Measurements from ENCODE around the gene SKP1. TPM values are rescaled to one million over a fixed set of nuclear protein-coding genes. Genes with fewer than 3 reads are reported as not detected.
A peak's percentile ranks its signal among the peaks of the same experiment; 100 is the strongest.

The SKP1 gene
- total RNA-seq, 2 experiments from 2014 or later = 218 to 265 TPM

GRCh38 chr5:134207696-134208095 is 30.9 kb upstream of the SKP1 start:
- intact Hi-C loops (cut with DNase I, micrococcal nuclease) = no loop called here
- H3K4me1 Mint-ChIP-seq = peaks cover 34% of the 10 kb centered on the region
- no peaks in the 10 kb centered on the region for H3K27me3 Mint-ChIP-seq
- H3K36me3 Mint-ChIP-seq (ENCODE audit: low read depth) = peaks cover 34% of the 10 kb centered on the region
- no peak overlapping the region for H3K4me3 Mint-ChIP-seq
- DNase-seq (no peak), ATAC-seq (no peak)
- H3K9me3 Mint-ChIP-seq (ENCODE audit: low read depth) = no peaks in the 10 kb centered on the region
- POLR2A ChIA-PET = no interaction called here
- no peak overlapping the region for H3K27ac Mint-ChIP-seq
- CTCF ChIA-PET = interaction anchor here (1.9 kb wide), 1 partner anchor 15 kb away, joined by 8 read pairs; no protein-coding TSS in a partner anchor

GRCh38 chr5:134206627-134207160 is 29.9 kb upstream of the SKP1 start:
- Mint-ChIP-seq H3K36me3 (ENCODE audit: low read depth) (peaks cover 40% of the 10 kb centered on the region), H3K27me3 (no peaks in the 10 kb centered on the region), H3K9me3 (ENCODE audit: low read depth) (no peaks in the 10 kb centered on the region), H3K4me3 (no peak overlapping the region), H3K27ac (no peak overlapping the region), H3K4me1 (peaks cover 27% of the 10 kb centered on the region)
- ChIA-PET CTCF (interaction anchor here (0.7 to 1.2 kb wide), 3 partner anchors 13 to 40 kb away, joined by 3 to 4 read pairs (median 4); no protein-coding TSS in a partner anchor), POLR2A (no interaction called here)
- ATAC-seq (no peak), DNase-seq (no peak)
- intact Hi-C loops (cut with DNase I, micrococcal nuclease) = no loop called here

- H3K36me3 Mint-ChIP-seq (ENCODE audit: low read depth) = peaks cover 58% of the 10 kb centered on the region
- DNase-seq (no peak), ATAC-seq (no peak)
- intact Hi-C loops (cut with DNase I, micrococcal nuclease) = no loop called here
- peaks cover 21% of the 10 kb centered on the region for H3K4me1 Mint-ChIP-seq
- ChIA-PET CTCF (interaction anchor here (0.6 to 1.5 kb wide), 5 partner anchors 10 to 495 kb away, joined by 3 to 5 read pairs (median 3); no protein-coding TSS in a partner anchor), POLR2A (no interaction called here)
- H3K27ac Mint-ChIP-seq = no peak overlapping the region
- H3K9me3 Mint-ChIP-seq (ENCODE audit: low read depth) = no peaks in the 10 kb centered on the region
- no peak overlapping the region for H3K4me3 Mint-ChIP-seq
- no peaks in the 10 kb centered on the region for H3K27me3 Mint-ChIP-seq
Observed at GRCh38 chr5:134204575-134204974, 27.8 kb upstream of the SKP1 start.

- H3K9me3 Mint-ChIP-seq (ENCODE audit: low read depth) = no peaks in the 10 kb centered on the region
- DNase-seq (no peak), ATAC-seq (no peak)
- H3K36me3 Mint-ChIP-seq (ENCODE audit: low read depth) = peaks cover 67% of the 10 kb centered on the region
- H3K27me3 Mint-ChIP-seq = no peaks in the 10 kb centered on the region
- peaks cover 13% of the 10 kb centered on the region for H3K4me1 Mint-ChIP-seq
- CTCF ChIA-PET = interaction anchor here (1.2 to 1.5 kb wide), 2 partner anchors 11 to 19 kb away, joined by 3 to 4 read pairs; no protein-coding TSS in a partner anchor
- no peak overlapping the region for H3K27ac Mint-ChIP-seq
- intact Hi-C loops (cut with DNase I, micrococcal nuclease) = no loop called here
- H3K4me3 Mint-ChIP-seq = no peak overlapping the region
- POLR2A ChIA-PET = interaction anchor here (1.3 kb wide), 1 partner anchor 8 kb away, joined by 3 read pairs; no protein-coding TSS in a partner anchor
Observed at GRCh38 chr5:134203630-134204029, 26.9 kb upstream of the SKP1 start.

GRCh38 chr5:134195666-134196065 is 18.9 kb upstream of the SKP1 start:
- H3K27ac Mint-ChIP-seq = no peak overlapping the region
- H3K4me3 Mint-ChIP-seq = no peak overlapping the region
- peaks cover 40% of the 10 kb centered on the region for H3K36me3 Mint-ChIP-seq (ENCODE audit: low read depth)
- intact Hi-C loops (cut with DNase I, micrococcal nuclease) = no loop called here
- ChIA-PET POLR2A (no interaction called here), CTCF (interaction anchor here (1.1 to 2.2 kb wide), 4 partner anchors 11 to 18 kb away, joined by 3 to 5 read pairs (median 4); no protein-coding TSS in a partner anchor)
- no peaks in the 10 kb centered on the region for H3K4me1 Mint-ChIP-seq
- H3K27me3 Mint-ChIP-seq = no peaks in the 10 kb centered on the region
- no peaks in the 10 kb centered on the region for H3K9me3 Mint-ChIP-seq (ENCODE audit: low read depth)
- ATAC-seq (no peak), DNase-seq (no peak)

- intact Hi-C loops (cut with DNase I, micrococcal nuclease) = no loop called here
- H3K36me3 Mint-ChIP-seq (ENCODE audit: low read depth) = no peaks in the 10 kb centered on the region
- H3K4me1 Mint-ChIP-seq = no peaks in the 10 kb centered on the region
- POLR2A ChIA-PET = interaction anchor here (0.6 kb wide), 1 partner anchor 182 kb away, joined by 5 read pairs; no protein-coding TSS in a partner anchor
- H3K27ac Mint-ChIP-seq = no peak overlapping the region
- ATAC-seq (no peak), DNase-seq (no peak)
- no peak overlapping the region for H3K4me3 Mint-ChIP-seq
- CTCF ChIA-PET = interaction anchor here (0.7 to 1.0 kb wide), 4 partner anchors 9 to 421 kb away, joined by 3 read pairs; no protein-coding TSS in a partner anchor
- H3K27me3 Mint-ChIP-seq = no peaks in the 10 kb centered on the region
- H3K9me3 Mint-ChIP-seq (ENCODE audit: low read depth) = no peaks in the 10 kb centered on the region
Observed at GRCh38 chr5:134189031-134189430, 12.3 kb upstream of the SKP1 start.

GRCh38 chr5:134188092-134188491 is 11.3 kb upstream of the SKP1 start:
- Mint-ChIP-seq H3K4me1 (no peaks in the 10 kb centered on the region), H3K27ac (no peak overlapping the region), H3K4me3 (no peak overlapping the region), H3K27me3 (no peaks in the 10 kb centered on the region), H3K9me3 (ENCODE audit: low read depth) (no peaks in the 10 kb centered on the region), H3K36me3 (ENCODE audit: low read depth) (no peaks in the 10 kb centered on the region)
- ATAC-seq (no peak), DNase-seq (no peak)
- intact Hi-C loops (cut with DNase I, micrococcal nuclease) = no loop called here
- ChIA-PET POLR2A (interaction anchor here (1.4 kb wide), 1 partner anchor 39 kb away, joined by 4 read pairs; no protein-coding TSS in a partner anchor), CTCF (interaction anchor here (0.7 to 1.6 kb wide), 6 partner anchors 10 to 533 kb away, joined by 3 to 5 read pairs (median 3); partner anchors contain the start of gene PPP2CA)

- CTCF ChIA-PET = interaction anchor here (0.6 to 2.9 kb wide), 36 partner anchors 8 to 1049 kb away, joined by 3 to 18 read pairs (median 4); partner anchors contain the start of gene PPP2CA
- peak; percentile 99 for ATAC-seq
- H3K27me3 Mint-ChIP-seq = no peaks in the 10 kb centered on the region
- no peak overlapping the region for H3K27ac Mint-ChIP-seq
- H3K4me1 Mint-ChIP-seq = no peaks in the 10 kb centered on the region
- POLR2A ChIA-PET = interaction anchor here (0.6 kb wide), 2 partner anchors 8 to 185 kb away, joined by 3 to 4 read pairs; no protein-coding TSS in a partner anchor
- H3K4me3 Mint-ChIP-seq = no peak overlapping the region
- peak; percentile 88 for DNase-seq
- intact Hi-C loops (cut with DNase I, micrococcal nuclease) = loop anchor here (1.0 to 2.0 kb wide), 2 partner anchors 105 to 402 kb away; no protein-coding TSS in a partner anchor
- no peaks in the 10 kb centered on the region for H3K36me3 Mint-ChIP-seq (ENCODE audit: low read depth)
- no peaks in the 10 kb centered on the region for H3K9me3 Mint-ChIP-seq (ENCODE audit: low read depth)
Observed at GRCh38 chr5:134184155-134185135, 7.7 kb upstream of the SKP1 start.

GRCh38 chr5:134183481-134183880 is 6.7 kb upstream of the SKP1 start:
- CTCF ChIA-PET = interaction anchor here (0.5 to 2.9 kb wide), 26 partner anchors 9 to 586 kb away, joined by 3 to 18 read pairs (median 4); no protein-coding TSS in a partner anchor
- Mint-ChIP-seq H3K27ac (no peak overlapping the region), H3K27me3 (no peaks in the 10 kb centered on the region), H3K9me3 (ENCODE audit: low read depth) (no peaks in the 10 kb centered on the region), H3K4me3 (no peak overlapping the region), H3K4me1 (no peaks in the 10 kb centered on the region), H3K36me3 (ENCODE audit: low read depth) (no peaks in the 10 kb centered on the region)
- intact Hi-C loops (cut with DNase I, micrococcal nuclease) = no loop called here
- ATAC-seq (no peak), DNase-seq (no peak)
- POLR2A ChIA-PET = no interaction called here

- ATAC-seq (no peak), DNase-seq (no peak)
- intact Hi-C loops (cut with DNase I, micrococcal nuclease) = loop anchor here in 1 of 2 experiments (5.0 kb wide), 1 partner anchor 61 kb away; no protein-coding TSS in a partner anchor
- Mint-ChIP-seq H3K27ac (peak overlapping the region; percentile 94), H3K4me3 (peak overlapping the region; percentile 98), H3K9me3 (ENCODE audit: low read depth) (no peaks in the 10 kb centered on the region), H3K4me1 (peaks cover 24% of the 10 kb centered on the region), H3K36me3 (ENCODE audit: low read depth) (peaks cover 15% of the 10 kb centered on the region), H3K27me3 (no peaks in the 10 kb centered on the region)
- CTCF ChIA-PET = interaction anchor here (1.0 to 1.7 kb wide), 4 partner anchors 10 to 111 kb away, joined by 3 to 6 read pairs (median 4); no protein-coding TSS in a partner anchor
- POLR2A ChIA-PET = interaction anchor here (2.8 kb wide), 1 partner anchor 48 kb away, joined by 29 read pairs; the partner anchor contains the start of gene PPP2CA
Observed at GRCh38 chr5:134178096-134178419, 1.3 kb upstream of the SKP1 start.
